GM21576 (cell line): ENCODE results near the gene ATP9B.
A peak's percentile ranks its signal among the peaks of the same experiment; 100 is the strongest.

Experiments
- ATAC-seq: cut with Tn5 transposase; IDR thresholded peaks from one replicate; pipeline ENCODE4 v1.9.1; 2021; ENCODE audit warnings: mild to moderate bottlenecking, moderate library complexity; ENCODE audit not compliant: unreplicated experiment

The ATP9B gene

DNA sequence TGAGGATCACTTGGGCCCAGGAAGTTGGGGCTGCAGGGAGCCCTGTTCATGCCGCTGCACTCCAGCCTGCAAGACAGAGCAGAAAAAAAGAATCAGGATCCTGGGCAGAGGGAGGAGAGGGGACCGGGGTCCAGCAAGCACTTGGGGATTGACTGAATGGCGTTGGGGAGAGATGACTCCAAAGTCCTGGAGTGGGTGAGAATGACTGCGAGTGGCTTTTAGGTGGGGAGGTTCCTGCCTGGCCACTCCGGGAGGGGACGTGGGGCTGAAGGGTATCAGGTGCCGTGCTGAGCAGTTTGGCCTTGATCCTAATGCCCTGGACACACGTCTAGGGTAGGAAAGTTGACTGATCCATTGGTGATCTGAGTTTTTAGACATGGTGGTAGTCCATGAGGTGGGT lies 323.0 kb downstream of the ATP9B start:
- ATAC-seq: no peak

DNA sequence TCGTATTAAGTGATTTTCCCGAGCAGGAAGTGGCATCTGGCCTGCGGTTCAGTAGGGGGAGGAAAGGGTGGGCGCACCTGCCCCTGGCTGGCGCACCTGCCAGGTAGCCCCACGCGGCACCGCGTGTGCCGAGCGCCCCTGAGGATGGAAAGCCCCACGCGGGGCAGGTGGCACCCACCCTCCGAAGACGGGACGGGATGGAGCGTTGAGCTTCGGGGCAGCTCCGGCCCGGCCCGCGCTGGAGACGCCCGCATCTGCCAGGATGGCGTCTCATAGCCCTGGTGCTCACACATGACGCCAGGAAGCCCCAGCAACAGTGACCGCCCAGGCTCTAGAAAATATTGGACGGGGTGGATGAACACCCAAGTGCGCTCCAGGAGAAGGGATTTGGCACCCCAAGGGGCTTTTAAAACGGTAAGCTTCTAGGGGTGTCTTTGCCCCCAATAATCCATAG lies 324.0 kb downstream of the ATP9B start:
- no peak for ATAC-seq

DNA sequence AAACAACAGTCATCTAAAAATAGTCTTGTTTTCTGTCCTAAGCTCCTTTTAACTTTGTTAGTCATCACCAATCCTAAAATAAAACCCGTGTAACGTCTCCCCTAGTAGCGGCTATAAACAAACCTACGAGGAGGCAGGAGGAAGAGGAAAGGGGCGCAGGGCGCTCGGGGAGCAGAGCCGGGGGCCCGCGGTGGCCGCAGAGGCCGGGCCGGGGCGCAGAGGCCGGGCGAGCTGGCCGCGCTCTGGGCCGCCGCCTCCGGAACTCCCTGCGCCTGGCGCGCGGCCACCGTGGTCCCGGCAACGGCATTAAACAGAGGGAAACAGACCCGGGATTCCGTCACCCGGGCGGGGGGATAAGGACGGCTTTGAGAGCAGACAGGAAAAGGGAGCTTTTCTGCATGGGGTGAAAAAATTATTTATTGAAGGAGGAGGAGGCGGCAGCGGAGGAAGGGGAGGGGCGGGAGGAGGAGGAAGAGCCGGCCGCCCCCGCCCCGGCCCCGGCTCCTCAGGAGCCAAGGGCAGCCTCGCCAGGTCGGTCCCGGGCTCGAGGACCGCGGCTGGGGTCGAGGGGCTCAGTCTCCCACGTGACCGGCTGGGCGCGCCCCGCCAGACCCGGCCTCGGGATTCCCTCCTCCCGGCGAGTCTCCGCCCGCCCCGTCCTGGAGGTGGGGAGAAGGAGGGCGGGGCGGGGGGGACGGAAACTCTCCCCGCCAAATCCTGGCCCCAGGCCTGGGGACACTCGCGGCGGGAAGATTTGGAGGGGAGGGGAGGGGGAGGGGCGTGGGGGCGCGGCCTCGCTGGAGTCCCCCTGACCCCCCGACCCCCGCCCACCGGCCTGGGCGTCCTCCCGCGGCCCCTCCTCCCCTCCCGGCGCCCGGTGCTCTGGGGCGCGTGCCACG lies 324.7 kb downstream of the ATP9B start:
- no peak for ATAC-seq

DNA sequence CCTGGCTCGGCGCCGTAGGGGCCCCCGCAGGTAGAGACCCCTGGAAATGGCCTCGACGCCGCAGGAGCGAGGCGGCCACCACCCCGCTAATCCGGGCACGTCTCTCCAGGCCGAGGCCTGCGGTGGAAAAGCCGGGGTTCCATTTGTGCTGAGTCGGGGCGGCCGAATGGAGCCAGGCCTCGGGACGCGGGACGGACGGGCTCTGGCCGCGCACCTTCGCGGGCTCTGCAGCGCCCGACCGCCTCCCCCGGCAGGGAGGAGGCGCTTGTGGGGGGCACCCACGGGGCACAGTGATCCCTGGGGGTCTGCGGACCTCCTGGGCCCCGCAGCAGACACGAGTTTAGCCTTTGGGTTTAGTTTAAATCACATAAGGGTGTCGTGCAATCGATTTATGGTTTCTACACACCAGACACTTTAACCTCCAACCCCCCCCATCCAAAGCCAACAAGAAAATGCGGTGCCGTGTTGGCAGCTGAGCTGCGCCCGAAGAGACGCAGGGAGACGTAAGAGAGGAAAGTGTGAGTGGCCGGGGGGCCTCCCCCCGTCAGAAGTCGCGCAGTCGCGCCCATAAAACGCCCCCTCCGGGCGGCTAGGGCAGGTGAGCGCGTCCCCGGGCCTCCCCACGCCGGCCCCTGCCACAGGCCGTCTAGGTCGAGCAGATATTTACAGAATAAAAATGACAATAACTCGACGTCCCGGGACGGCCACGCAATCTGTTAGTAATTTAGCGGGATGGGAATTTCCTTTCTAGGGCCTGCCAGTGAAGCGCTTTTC lies 325.5 kb downstream of the ATP9B start:
- no peak for ATAC-seq

DNA sequence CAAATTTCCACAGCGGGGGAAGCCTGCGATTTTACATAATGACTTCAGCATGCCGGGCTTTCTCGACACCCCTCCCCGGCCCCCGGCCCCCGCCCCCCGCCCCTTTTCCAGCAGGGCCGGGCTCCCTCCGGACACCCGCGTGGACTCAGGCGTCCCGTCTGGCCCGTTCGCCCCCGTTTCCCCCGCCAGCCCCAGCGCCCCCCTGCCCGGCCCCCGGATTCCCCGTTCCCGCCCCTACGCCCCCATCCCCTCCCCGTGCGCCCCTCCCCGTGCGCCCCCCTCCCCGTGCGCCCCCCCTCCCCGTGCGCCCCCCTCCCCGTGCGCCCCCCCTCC lies 326.1 kb downstream of the ATP9B start:
- ATAC-seq: no peak

DNA sequence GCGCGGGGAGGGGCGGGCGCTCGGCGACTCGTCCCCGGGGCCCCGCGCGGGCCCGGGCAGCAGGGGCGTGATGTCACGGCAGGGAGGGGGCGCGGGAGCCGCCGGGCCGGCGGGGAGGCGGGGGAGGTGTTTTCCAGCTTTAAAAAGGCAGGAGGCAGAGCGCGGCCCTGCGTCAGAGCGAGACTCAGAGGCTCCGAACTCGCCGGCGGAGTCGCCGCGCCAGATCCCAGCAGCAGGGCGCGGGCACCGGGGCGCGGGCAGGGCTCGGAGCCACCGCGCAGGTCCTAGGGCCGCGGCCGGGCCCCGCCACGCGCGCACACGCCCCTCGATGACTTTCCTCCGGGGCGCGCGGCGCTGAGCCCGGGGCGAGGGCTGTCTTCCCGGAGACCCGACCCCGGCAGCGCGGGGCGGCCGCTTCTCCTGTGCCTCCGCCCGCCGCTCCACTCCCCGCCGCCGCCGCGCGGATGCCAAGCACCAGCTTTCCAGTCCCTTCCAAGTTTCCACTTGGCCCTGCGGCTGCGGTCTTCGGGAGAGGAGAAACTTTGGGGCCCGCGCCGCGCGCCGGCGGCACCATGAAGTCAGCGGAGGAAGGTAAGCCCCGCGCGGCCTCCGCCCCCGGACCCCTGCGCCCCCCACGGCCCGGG lies 326.7 kb downstream of the ATP9B start, which contains the start of gene NFATC1:
TSS of gene NFATC1 (plus strand) at position 170 of the 644 bp plus-strand sequence. CDS start at position 465, 295 bp downstream.
- no peak for ATAC-seq

DNA sequence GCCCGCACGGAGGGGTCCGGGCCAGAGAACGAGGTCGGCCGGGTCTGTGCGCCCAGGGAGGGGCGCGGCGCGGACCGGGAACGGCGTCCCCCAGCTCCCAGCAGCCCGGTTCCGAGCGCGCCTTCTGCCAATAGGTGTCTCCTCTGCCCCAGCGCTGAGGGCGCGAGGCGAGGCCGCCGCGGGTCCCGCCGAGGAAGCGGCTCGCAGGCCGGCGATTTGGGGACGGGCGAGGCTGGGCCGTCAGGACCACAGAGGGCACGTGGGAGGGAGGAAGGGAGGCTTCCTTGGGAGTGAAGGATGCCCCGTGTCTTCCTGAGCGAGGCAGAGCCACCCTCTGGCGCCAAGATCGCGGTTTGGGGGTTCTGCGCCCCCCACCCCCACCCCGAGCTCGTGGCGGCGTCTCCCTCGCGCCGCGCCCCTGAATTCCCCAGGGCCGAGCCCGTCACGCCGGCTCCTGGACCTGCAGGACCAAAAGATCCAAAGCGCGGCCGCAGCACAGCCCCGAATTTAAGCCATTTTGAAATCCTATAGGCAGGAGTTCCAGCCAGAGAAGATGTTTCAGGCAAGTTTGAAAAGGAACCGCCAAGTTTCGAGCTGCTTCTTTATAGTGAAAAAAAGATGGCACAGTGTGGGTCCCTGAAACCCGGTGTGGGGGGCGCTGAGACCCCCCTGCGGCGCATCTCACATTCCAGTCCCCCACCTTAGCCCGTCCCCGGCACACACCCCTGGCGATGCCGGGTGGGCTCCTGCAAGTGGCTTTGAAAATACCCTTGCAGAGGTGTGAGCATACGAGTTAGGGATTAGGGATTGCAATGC lies 327.4 kb downstream of the ATP9B start:
- peak; percentile 29 for ATAC-seq

DNA sequence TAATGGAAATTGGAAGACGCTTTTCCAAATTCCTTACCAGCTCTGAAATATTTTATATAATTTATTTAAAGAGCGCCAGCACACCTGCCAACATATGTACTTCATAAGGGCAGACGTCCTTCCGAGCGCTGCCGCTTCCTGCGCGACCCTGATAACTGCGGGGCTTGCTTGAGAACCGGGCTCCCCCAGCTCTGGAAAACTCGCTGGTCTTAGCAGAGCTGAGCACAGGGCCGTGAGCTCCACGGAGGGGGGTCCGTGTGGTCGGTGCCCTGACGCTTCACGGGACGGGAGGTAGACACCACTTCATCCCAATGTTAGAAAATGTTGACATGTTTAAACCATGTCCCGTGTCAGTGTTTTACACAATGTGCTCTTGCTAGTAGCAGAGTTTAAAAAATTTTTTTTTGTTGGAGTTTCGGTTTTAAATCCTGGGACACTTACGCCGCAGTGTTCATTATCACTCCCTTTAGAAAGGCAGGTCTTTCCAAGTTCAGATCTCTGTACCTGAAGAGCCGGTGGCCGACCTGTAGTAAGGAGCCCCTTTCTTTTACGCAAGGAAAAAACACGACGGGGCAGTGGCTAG lies 328.1 kb downstream of the ATP9B start:
- no peak for ATAC-seq

DNA sequence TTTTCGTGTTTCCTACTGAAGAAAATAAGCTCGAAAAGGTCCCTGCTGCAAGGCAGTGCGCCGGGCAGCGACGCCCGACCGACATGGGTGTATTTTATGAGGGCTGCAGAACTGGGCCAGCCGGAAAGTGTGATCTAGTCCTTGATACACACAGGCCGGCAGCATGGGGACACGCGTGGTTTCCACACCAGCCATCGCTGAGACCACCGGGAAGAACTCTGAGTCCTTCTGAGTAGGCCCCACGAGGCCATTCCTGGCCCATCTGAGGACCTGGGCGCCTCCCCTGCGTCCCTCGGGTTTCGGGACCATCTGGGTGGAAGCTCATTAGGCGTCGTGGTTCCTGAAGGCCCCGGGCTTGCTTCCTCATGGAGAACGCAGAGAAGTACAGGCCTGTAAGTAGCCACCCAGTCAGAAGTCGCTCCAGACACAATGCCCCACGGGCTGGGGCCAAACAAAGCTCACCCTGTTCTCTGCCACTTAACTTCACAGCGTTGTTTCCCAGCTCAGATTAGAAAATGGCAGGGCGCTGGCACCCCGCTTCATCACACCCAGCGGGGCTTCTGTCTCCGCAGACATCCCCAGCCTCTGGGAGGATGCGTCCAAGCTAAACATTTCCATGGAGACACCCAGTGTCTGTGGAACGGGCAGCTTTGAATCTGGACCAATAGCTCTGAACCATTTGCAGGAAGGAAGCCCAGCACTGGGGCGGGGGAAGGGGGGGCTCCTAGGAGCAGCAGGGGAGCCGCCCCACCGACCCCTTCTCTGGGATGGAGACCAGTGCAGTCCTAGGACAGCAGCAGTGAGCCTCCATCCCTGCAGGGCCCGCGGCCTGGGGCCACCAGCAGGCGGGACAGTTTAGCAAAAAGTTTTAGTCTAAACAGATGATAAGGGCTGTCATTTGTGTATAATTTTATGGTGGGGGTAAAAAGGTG lies 328.9 kb downstream of the ATP9B start:
- no peak for ATAC-seq

DNA sequence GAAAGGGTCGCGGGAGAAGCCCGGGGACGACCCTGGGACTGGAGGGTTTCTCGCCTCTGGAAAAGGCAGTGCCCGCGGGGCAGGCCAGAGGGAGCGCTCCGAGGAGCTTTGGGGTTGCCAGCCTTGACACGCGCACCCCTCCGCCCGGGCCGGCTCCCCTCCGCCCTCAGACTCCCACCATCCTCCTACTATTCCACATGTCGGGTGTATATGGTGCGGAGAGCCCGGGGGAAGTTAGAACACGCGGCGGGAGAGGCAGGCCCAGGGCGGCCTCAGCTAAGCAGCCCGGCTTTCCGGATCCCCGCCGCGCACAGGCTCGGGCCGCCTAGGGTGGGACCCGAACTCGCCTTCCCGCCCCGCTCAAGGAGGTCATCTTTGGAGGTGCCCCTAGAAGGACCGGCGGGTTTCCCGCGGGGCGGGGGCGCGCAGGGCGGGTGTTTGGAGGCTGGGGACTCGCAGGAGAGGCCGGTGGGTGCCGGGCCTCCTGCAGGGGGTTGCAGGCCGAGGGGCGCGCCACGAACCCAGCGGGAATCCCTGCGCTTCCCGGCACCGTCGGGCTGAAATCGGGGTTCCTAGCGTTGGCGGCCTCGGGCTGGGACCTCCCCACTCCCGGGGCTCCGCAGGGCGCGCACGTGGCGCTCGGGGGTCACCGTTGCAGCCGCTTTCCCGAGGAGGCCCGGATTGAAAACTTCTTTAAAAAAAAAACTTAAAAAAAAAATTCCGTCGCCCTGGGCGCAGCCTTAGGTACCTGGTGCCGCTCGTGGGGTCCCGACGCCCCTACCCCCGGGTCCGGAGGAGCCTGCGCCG lies 330.3 kb downstream of the ATP9B start:
- ATAC-seq: no peak

DNA sequence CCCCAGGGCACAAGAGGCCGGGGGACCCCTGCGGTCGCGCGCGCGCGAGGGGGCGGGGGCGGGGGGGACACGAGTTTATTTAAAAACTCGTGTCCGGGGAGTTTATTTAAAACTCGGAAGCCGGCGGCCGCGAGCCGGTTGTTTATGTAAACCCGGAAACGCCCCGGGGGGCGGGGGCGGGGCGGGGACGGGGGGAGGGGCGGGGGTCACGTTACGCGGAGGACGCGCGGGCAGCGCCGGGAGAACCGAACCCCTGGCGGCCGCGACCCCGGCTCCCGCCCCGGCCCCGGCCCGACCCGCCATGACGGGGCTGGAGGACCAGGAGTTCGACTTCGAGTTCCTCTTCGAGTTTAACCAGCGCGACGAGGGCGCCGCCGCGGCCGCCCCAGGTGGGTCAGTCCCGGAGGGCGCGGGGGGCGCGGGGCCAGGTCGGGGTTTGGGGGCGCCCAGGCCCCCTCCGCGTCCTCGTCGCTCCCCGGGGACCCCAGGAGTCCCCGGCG lies 330.9 kb downstream of the ATP9B start:
- ATAC-seq: no peak

DNA sequence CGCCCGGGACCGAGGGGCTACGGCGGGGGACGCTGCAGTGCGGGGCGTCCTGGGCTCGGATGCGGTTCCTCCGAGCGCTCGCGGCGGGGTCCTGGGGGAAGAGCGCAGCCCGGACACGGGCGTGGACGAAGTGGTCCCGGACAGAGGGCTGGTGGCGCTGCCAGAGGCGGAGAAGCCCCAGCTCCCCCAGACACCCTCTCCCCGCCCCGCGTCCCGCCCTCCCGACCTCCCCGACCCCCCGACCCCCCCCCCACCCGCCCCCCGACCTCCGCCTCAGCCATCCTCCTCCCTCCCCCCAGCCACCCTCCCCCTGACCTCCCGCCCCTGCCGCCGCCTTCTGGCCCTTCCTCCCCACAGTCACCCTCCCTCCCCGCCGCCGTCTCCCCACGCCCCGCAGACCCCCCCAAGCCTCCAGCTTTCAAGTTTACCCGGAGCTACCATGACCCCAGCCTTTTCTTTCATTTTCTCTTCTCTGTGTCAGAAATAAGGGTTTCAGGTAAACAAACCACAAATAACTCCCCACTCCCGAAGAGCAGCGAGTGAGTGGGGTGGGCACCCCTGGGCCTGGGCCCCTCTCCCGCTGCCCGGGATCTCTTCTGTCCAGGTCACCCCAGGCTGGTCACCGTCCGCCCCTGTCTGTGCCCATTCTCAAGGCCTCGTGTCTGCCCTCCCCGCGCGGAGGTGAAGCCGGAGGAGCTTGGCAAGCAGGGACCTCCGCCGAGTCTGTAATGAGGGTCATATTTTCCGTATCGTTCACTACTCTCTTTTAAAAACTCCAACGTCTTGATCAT lies 331.6 kb downstream of the ATP9B start:
- no peak for ATAC-seq

DNA sequence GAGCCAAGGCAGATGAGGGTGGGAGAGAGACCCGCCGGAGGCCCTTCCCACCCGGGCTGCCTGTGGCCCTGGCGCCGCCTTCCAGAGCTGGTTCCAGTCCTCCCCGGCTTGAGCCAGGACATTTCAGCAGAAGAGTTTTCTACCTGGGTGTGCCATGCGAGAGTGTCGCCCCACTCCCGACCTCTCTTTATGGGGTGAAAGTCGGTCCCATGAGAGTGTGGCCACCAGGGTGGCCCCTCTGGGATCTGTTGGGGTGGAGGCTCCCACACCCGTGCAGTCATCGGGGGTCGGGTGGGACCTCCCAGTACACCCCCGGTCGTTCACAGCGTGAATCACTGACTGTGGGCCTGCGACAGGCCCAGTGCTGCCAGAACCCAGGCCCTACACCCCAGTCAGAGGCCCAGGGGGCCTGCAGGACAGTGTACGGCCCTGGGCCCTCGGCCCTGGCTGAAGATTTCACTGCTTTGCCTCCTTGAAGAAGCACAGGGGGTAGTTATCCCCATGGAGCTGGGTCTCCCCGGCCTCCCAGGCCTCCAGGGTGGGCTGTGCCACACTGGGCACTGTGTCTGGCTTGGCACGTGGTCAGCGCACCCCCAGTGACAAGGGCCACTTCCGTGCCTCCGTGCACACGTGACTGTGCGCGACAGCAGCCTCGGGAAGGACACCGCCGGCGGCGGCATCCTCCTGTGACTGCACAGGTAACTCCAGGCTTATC lies 332.5 kb downstream of the ATP9B start:
- ATAC-seq: no peak

DNA sequence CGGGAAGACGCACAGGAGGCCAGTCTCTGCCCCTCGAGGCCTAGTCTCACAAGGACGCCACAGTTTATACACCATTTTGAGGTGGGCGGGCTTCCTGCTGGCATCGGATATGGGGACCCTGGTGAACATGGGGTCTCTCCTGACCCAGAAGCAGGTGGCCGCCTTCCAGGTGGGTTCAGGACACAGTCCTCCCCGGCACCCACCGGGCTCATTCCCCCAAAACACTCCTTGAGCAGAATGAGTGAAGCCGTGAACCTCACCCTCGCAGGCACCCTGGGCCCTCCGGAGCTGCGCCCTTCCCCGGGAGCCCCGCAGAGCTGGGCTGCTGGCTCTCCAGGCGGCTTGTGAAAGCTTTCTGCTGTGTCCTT lies 333.0 kb downstream of the ATP9B start:
- ATAC-seq: no peak

DNA sequence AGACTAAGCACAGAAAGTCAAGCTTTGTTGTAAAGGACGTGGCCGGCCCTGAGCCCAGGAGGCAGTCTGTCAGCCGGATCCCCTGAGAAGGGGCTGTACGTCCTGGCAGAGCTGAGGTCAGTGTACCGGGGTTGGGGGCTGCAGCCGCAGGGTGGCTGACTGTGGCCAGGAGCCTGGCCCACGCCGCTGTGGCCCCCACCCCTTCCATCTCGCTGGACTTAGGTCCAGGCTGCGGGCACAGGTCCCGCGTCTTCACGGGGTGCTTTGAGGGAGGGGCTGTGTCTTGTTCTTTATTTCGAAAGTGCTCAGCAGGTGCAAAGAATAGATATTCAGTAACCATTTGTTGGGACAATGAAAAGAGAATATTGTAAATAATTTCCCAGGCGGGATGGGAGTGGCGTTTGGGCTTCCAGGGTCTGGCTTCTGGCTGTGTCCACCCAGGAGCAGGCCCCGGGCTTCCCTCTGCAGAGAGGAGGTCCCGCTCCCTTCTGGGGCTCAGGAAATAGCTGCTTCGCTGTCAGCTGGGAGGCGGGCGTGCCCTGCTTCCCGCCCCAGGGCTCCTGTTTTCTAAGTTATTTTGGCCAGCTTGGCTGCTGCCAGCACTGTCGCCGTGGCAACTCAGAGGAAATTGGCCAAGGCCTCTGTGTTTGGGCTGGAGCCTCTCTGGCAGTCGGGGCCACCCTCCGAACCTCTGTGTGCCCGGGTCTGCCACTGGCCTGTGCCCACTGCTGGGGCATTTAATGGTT lies 334.0 kb downstream of the ATP9B start:
- ATAC-seq: no peak
